Trophoblast cell (in vitro differentiated cells and primary cell): ENCODE measurements around the gene ANKRD66.

Experiments used
- DNase-seq, 2 donors: peaks; one replicate each; pipeline ENCODE4 v3.0.0-alpha.2; 2016
- H2AFZ ChIP-seq: 2 replicates; pipeline ENCODE4 v1.6.1; 2013; ENCODE audit warnings: low read length, moderate library complexity, mild to moderate bottlenecking; ENCODE audit not compliant: insufficient read depth, poor library complexity
- H2AK5ac ChIP-seq: 2 replicates; pipeline ENCODE4 v1.6.1; 2013; ENCODE audit warnings: mild to moderate bottlenecking, low read length
- H2BK120ac ChIP-seq: 2 replicates; pipeline ENCODE4 v1.6.1; 2013; ENCODE audit warnings: low read length, mild to moderate bottlenecking, moderate library complexity; ENCODE audit not compliant: insufficient read depth, poor library complexity
- H2BK12ac ChIP-seq: 2 replicates; pipeline ENCODE4 v1.6.1; 2013; ENCODE audit warnings: mild to moderate bottlenecking, low read length, moderate library complexity
- H2BK5ac ChIP-seq: 2 replicates; pipeline ENCODE4 v1.6.1; 2013; ENCODE audit warnings: low read length, low read depth, moderate library complexity, mild to moderate bottlenecking; ENCODE audit not compliant: poor library complexity
- H3K14ac ChIP-seq: 2 replicates; pipeline ENCODE4 v1.6.1; 2013; ENCODE audit warnings: mild to moderate bottlenecking, low read length
- H3K18ac ChIP-seq: 2 replicates; pipeline ENCODE4 v1.6.1; 2013; ENCODE audit warnings: mild to moderate bottlenecking, low read length
- H3K23ac ChIP-seq: 2 replicates; pipeline ENCODE4 v1.6.1; 2013; ENCODE audit warnings: low read length
- H3K27ac ChIP-seq: 2 replicates; pipeline ENCODE4 v1.5.1; 2013; ENCODE audit warnings: low read depth, mild to moderate bottlenecking, inconsistent platforms, low read length, moderate library complexity
- H3K27me3 ChIP-seq: 2 replicates; pipeline ENCODE4 v1.6.1; 2013; ENCODE audit warnings: inconsistent platforms, mild to moderate bottlenecking, low read length, moderate library complexity; ENCODE audit not compliant: insufficient read depth
- H3K36me3 ChIP-seq, 2 experiments: 1 replicate in 1 of 2; 2 replicates in 1 of 2; pipeline ENCODE4 v1.6.1; 2013; ENCODE audit warnings: low read length in 2 of 2, mild to moderate bottlenecking in 2 of 2, moderate library complexity in 1 of 2; ENCODE audit not compliant: insufficient read depth in 2 of 2, control insufficient read depth in 1 of 2
- H3K4ac ChIP-seq: 2 replicates; pipeline ENCODE4 v1.6.1; 2013; ENCODE audit warnings: low read depth, mild to moderate bottlenecking, low read length, moderate library complexity
- H3K4me1 ChIP-seq, 2 experiments: 1 replicate in 1 of 2; 2 replicates in 1 of 2; pipeline ENCODE4 v1.6.1; 2013; ENCODE audit warnings: low read length in 2 of 2, mild to moderate bottlenecking in 2 of 2, moderate library complexity in 1 of 2; ENCODE audit not compliant: insufficient read depth in 2 of 2, control insufficient read depth in 1 of 2
- H3K4me2 ChIP-seq: 2 replicates; pipeline ENCODE4 v1.6.1; 2013; ENCODE audit warnings: inconsistent platforms, mild to moderate bottlenecking, low read length, moderate library complexity
- H3K4me3 ChIP-seq: 2 replicates; pipeline ENCODE4 v1.5.1; 2013; ENCODE audit warnings: mild to moderate bottlenecking, low read depth, low read length, inconsistent platforms
- H3K79me1 ChIP-seq: one replicate; pipeline ENCODE4 v1.6.1; 2013; ENCODE audit warnings: low read length
- H3K79me2 ChIP-seq: 2 replicates; pipeline ENCODE4 v1.6.1; 2013; ENCODE audit warnings: low read length, mild to moderate bottlenecking; ENCODE audit not compliant: control insufficient read depth, insufficient read depth, poor library complexity
- H3K9ac ChIP-seq: 2 replicates; pipeline ENCODE4 v1.6.1; 2013; ENCODE audit warnings: mild to moderate bottlenecking, low read length
- H3K9me3 ChIP-seq: 2 replicates; pipeline ENCODE4 v1.6.1; 2013; ENCODE audit warnings: low read depth, mild to moderate bottlenecking, control low read depth, inconsistent platforms, low read length; ENCODE audit not compliant: insufficient read depth
- H4K12ac ChIP-seq: 2 replicates; pipeline ENCODE4 v1.6.1; 2013; ENCODE audit warnings: low read depth, mild to moderate bottlenecking, low read length, moderate library complexity
- H4K8ac ChIP-seq: 2 replicates; pipeline ENCODE4 v1.6.1; 2013; ENCODE audit warnings: low read depth, mild to moderate bottlenecking, low read length, moderate library complexity
- H4K91ac ChIP-seq: one replicate; pipeline ENCODE4 v1.6.1; 2013; ENCODE audit warnings: low read depth, mild to moderate bottlenecking, low read length, moderate library complexity
- WGBS: extraction: QIAGEN DNeasy Blood & Tissue Kit; methylation state at CpG from one replicate; pipeline ENCODE4 v1.1.7; 2013; ENCODE audit warnings: missing lambda C conversion rate; ENCODE audit not compliant: insufficient read length, insufficient coverage; ENCODE audit errors: extremely low coverage; 5-methylcytosine and 5-hydroxymethylcytosine counted together

The ANKRD66 gene

GRCh38 chr6:46794068-46794467, 47.3 kb downstream of the ANKRD66 start:
- H2AK5ac ChIP-seq: no peak overlapping the region
- H3K27ac ChIP-seq: no peak overlapping the region
- H2AFZ ChIP-seq: no peak overlapping the region
- no peak overlapping the region for H3K23ac ChIP-seq
- no CpG with 5 or more reads among the region's 3 CpGs for WGBS
- H3K36me3 ChIP-seq: no peaks in the 10 kb centered on the region
- no peak overlapping the region for H4K12ac ChIP-seq
- H3K9me3 ChIP-seq: no peaks in the 10 kb centered on the region
- H2BK5ac ChIP-seq: no peak overlapping the region
- no peak overlapping the region for H4K91ac ChIP-seq
- H3K18ac ChIP-seq: no peak overlapping the region
- H3K27me3 ChIP-seq: no peaks in the 10 kb centered on the region
- H3K14ac ChIP-seq: no peak overlapping the region
- H3K79me1 ChIP-seq: no peaks in the 10 kb centered on the region
- H2BK12ac ChIP-seq: no peak overlapping the region
- H2BK120ac ChIP-seq: no peak overlapping the region
- H3K9ac ChIP-seq: no peak overlapping the region
- H4K8ac ChIP-seq: no peak overlapping the region
- no peak overlapping the region for H3K4me2 ChIP-seq
- H3K4me3 ChIP-seq: no peak overlapping the region
- no peaks in the 10 kb centered on the region for H3K4me1 ChIP-seq
- no peak overlapping the region for H3K4ac ChIP-seq
- no peaks in the 10 kb centered on the region for H3K79me2 ChIP-seq
- DNase-seq: no peak

DNA sequence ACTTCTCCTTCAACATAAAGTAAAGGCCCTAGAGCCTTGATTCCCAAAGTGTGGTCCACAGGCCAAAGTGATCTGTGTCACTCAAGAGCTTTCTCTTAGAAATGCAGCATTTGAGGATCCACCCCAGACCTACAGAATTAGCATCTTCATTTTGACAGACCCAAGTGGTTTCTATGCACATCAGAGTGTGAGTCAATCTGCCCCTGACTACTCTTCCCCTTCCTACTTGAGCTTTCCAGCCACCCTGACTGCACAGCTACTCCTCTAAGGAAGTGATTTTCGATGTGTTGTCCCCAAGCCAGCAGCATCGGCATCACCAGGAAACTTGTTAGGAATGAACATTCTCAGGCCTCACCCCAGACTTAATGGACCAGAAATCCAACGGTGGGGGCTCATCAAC, 49.1 kb downstream of the ANKRD66 start:
- Histone ChIP-seq H3K27me3 (no peaks in the 10 kb centered on the region), H4K12ac (no peak overlapping the region), H3K79me1 (no peaks in the 10 kb centered on the region), H3K4me3 (no peak overlapping the region), H3K4me1 (no peaks in the 10 kb centered on the region), H3K23ac (no peak overlapping the region), H2BK5ac (no peak overlapping the region), H3K14ac (no peak overlapping the region), H2AK5ac (no peak overlapping the region), H3K9me3 (no peaks in the 10 kb centered on the region), H4K91ac (no peak overlapping the region), H2BK12ac (no peak overlapping the region), H2AFZ (no peak overlapping the region), H3K27ac (no peak overlapping the region), H3K18ac (no peak overlapping the region), H2BK120ac (no peak overlapping the region), H4K8ac (no peak overlapping the region), H3K36me3 (no peaks in the 10 kb centered on the region), H3K9ac (no peak overlapping the region), H3K4me2 (no peak overlapping the region), H3K79me2 (no peaks in the 10 kb centered on the region), H3K4ac (no peak overlapping the region)
- no peak for DNase-seq
- no CpG with 5 or more reads among the region's 3 CpGs for WGBS

DNA sequence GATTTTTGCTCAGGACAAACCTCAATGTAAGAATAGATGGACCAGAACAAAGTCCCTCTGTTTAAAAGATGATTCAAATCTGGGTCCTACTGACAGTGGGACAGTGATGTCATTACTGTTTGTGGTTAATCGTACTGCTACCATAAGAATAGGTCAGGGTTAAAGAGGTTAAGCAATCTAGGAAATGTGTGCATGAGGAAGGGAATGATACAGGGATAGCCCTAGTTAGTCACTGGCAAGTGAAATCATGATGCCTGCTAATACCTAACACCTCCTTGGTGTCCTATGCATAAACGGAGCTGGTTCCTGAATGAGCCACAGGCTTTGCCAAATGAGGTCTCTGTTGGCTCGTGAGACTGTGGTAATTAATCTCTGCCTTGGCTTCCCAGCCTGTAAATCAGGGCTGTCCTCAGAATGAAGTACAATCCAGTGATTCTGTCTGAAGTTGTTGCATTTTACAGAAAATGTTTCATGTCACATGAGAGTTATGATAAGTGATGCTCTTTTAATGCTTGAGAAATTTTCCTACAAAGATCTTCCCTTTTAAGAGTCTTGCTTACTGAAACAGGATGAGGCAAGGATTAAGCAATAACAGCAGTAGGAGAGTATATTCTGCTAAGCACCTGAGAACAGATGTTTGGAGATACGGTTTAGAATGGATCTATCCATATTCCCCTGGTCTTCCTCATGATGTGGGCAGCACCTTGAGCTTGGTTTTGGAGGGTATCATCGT, 50.3 kb downstream of the ANKRD66 start:
- no peak overlapping the region for H3K9ac ChIP-seq
- no CpG with 5 or more reads among the region's 5 CpGs for WGBS

DNA sequence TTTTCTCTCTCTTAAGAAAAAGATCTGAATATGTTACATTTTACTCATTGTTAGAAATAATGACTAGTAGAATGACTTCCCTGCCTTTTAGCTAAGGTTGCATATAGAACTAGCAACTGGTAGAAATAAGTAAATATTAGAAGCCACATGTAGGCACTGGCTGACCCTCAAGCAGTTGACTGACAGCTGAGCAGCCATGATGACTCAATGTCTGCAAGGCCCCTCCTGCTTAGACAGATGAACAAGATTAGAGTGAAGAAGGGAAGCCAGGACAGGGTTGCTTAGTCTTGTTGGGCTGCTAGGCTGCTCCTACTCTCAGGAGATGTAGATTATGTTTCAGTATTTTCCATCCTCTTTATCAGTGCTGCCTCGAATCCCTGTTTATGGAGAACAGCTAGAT, 52.9 kb downstream of the ANKRD66 start:
- H4K12ac ChIP-seq: no peak overlapping the region
- H2BK5ac ChIP-seq: no peak overlapping the region
- no CpG with 5 or more reads among the region's 1 CpG for WGBS
- H2AFZ ChIP-seq: no peak overlapping the region
- no peak overlapping the region for H3K4ac ChIP-seq
- H3K9me3 ChIP-seq: no peaks in the 10 kb centered on the region
- H3K14ac ChIP-seq: no peak overlapping the region
- H3K79me2 ChIP-seq: no peaks in the 10 kb centered on the region
- no peak overlapping the region for H3K27ac ChIP-seq
- no peak overlapping the region for H4K8ac ChIP-seq
- H4K91ac ChIP-seq: no peak overlapping the region
- no peaks in the 10 kb centered on the region for H3K79me1 ChIP-seq
- no peak overlapping the region for H3K4me2 ChIP-seq
- no peak overlapping the region for H3K9ac ChIP-seq
- no peak overlapping the region for H3K4me3 ChIP-seq
- no peaks in the 10 kb centered on the region for H3K36me3 ChIP-seq
- no peak overlapping the region for H2AK5ac ChIP-seq
- H3K4me1 ChIP-seq: no peaks in the 10 kb centered on the region
- H3K27me3 ChIP-seq: no peaks in the 10 kb centered on the region
- H2BK12ac ChIP-seq: no peak overlapping the region
- H2BK120ac ChIP-seq: no peak overlapping the region
- H3K18ac ChIP-seq: no peak overlapping the region
- no peak overlapping the region for H3K23ac ChIP-seq
- no peak for DNase-seq

More for the DNA sequence above, 50.3 kb downstream of the ANKRD66 start:
- Histone ChIP-seq H3K4me1 (no peaks in the 10 kb centered on the region), H3K79me2 (no peaks in the 10 kb centered on the region), H3K14ac (no peak overlapping the region), H3K9me3 (no peaks in the 10 kb centered on the region), H2BK5ac (no peak overlapping the region), H2AK5ac (no peak overlapping the region), H2AFZ (no peak overlapping the region), H3K18ac (no peak overlapping the region), H2BK12ac (no peak overlapping the region), H3K23ac (no peak overlapping the region), H3K27me3 (no peaks in the 10 kb centered on the region), H2BK120ac (no peak overlapping the region), H3K27ac (no peak overlapping the region), H4K91ac (no peak overlapping the region), H3K36me3 (no peaks in the 10 kb centered on the region), H3K4me3 (no peak overlapping the region), H4K8ac (no peak overlapping the region), H3K4ac (no peak overlapping the region), H4K12ac (no peak overlapping the region), H3K4me2 (no peak overlapping the region), H3K79me1 (no peaks in the 10 kb centered on the region)
- DNase-seq: peak in 1 of 2 donors; percentile 36
